GM06990 (cell line): ENCODE data around the gene REM2.

ENCODE experiments used
- DNase-seq: peaks from one replicate; pipeline ENCODE4 v3.0.0-alpha.2; 2011; ENCODE audit not compliant: insufficient read length; ENCODE audit errors: extremely low read depth
- H3K27me3 ChIP-seq: replicated peaks from 2 replicates; pipeline ENCODE4 v1.6.0; 2011; ENCODE audit warnings: low read length; ENCODE audit not compliant: control insufficient read depth, insufficient read depth
- H3K36me3 ChIP-seq: 2 replicates; pipeline ENCODE4 v1.5.1; 2011; ENCODE audit warnings: low read length; ENCODE audit not compliant: control insufficient read depth, insufficient read depth
- H3K4me3 ChIP-seq: replicated peaks from 2 replicates; pipeline ENCODE4 v1.5.1; 2011; ENCODE audit warnings: low read depth, mild to moderate bottlenecking, control low read depth, low read length
- CTCF ChIP-seq: IDR thresholded peaks from 2 replicates; pipeline ENCODE4 v1.5.1; 2011; ENCODE audit warnings: low read length, control low read depth, mild to moderate bottlenecking, inconsistent platforms; ENCODE audit not compliant: insufficient read depth, poor library complexity, severe bottlenecking

Gene REM2

DNA sequence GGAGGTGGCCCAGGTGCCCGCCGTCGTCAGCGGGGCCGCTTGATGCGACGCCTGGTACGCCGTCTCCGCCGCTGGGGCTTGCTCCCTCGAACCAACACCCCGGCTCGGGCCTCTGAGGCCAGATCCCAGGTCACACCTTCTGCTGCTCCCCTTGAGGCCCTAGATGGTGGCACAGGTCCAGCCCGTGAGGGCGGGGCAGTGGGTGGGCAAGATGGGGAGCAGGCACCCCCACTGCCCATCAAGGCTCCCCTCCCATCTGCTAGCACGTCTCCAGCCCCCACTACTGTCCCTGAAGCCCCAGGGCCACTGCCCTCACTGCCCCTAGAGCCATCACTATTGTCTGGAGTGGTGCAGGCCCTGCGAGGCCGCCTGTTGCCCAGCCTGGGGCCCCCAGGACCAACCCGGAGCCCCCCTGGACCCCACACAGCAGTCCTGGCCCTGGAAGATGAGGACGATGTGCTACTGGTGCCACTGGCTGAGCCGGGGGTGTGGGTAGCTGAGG, 6.0 kb upstream of the REM2 start:
- Histone ChIP-seq H3K4me3 (no peak overlapping the region), H3K27me3 (no peaks in the 10 kb centered on the region), H3K36me3 (peaks cover 32% of the 10 kb centered on the region)
- no peak for DNase-seq
- no peak for TF ChIP-seq CTCF

GRCh38 chr14:22878271-22879246, 4.5 kb upstream of the REM2 start:
- DNase-seq: no peak
- peaks cover 32% of the 10 kb centered on the region for H3K36me3 ChIP-seq
- no peak for TF ChIP-seq CTCF
- H3K27me3 ChIP-seq: no peaks in the 10 kb centered on the region
- H3K4me3 ChIP-seq: no peak overlapping the region

- TF ChIP-seq CTCF: no peak
- H3K27me3 ChIP-seq: no peaks in the 10 kb centered on the region
- DNase-seq: no peak
- peaks cover 10% of the 10 kb centered on the region for H3K36me3 ChIP-seq
- no peak overlapping the region for H3K4me3 ChIP-seq
Measured at GRCh38 chr14:22882064-22882463, 958 bp upstream of the REM2 start.

GRCh38 chr14:22882529-22883172, 371 bp upstream of the REM2 start:
- no peak for TF ChIP-seq CTCF

GRCh38 chr14:22884076-22884737, 1.2 kb downstream of the REM2 start:
- DNase-seq: no peak
- Histone ChIP-seq H3K27me3 (no peaks in the 10 kb centered on the region), H3K36me3 (no peaks in the 10 kb centered on the region), H3K4me3 (no peak overlapping the region)
- TF ChIP-seq CTCF: no peak

More at GRCh38 chr14:22882529-22883172, 371 bp upstream of the REM2 start:
- no peak overlapping the region for H3K4me3 ChIP-seq
- peaks cover 9% of the 10 kb centered on the region for H3K36me3 ChIP-seq
- H3K27me3 ChIP-seq: no peaks in the 10 kb centered on the region
- DNase-seq: no peak
